ENCODE data around the gene LIPH.
"Not testable (repeated sequence)": the region's sequence is repeated elsewhere in the genome, so short reads cannot be mapped to it uniquely, and the experiment has no call there.

LIPH gene

DNA sequence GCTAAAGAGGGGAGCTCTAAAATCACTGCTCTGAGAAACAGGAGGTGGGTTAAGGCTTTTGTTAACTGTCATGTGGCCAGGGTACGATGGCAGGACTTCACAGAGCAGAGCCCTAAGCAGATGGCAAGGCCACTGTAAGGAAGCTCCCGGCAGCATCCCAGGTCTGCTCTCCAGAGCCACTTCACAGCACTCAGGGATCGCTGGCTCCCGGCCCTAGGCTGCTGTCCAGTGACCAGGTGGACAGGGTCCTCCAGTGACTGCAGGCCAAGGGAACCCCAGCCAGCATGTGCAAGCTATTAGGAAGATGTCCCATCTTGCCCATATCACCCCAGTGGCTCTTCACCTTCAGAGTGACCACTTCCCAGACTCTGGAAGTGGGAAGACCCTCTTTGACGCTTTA, 63.9 kb downstream of the LIPH start:
- DNase-seq (ENCODE audit: low read depth in 2 of 2), result no peak

DNA sequence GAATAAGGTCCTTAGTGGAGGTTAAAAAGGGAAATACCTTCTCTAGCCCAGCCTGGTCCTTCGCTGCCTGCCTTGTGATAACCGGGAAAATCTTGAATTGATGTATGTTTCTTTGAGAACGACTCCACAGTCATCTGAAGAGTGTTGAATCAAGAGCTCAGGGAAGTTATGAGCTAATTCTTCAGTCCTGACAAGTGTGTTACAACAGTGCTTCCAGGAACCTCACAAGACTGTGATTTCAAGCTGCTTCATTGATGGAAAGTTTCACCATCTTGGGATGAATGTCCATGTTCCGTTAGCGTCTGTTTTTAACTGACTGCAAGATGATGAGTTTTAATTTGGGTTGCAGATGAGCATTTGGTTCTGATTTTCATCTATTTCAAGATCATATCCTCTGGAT, 66.0 kb downstream of the LIPH start:
- no peak for DNase-seq (ENCODE audit: low read depth in 2 of 2)

DNA sequence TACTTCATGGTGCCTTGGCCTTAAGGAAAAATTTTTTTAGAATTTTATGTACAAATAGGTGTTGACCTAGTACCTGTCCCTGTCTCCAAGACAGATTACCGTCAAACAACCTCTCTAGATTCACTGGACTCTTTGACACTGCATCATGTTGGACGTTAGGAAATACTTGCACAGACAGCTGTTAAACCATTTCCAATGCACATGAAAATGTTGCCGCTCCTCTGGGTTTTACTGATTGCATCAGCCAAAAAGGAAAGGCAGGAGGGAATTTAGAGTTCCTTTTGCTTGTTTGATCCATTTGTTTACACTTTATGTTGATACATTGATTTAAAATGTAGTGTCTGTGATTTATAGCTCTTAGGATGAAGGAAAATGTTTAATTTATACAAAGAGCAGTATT, 68.1 kb downstream of the LIPH start:
- DNase-seq (ENCODE audit: low read depth in 2 of 2), result no peak

DNA sequence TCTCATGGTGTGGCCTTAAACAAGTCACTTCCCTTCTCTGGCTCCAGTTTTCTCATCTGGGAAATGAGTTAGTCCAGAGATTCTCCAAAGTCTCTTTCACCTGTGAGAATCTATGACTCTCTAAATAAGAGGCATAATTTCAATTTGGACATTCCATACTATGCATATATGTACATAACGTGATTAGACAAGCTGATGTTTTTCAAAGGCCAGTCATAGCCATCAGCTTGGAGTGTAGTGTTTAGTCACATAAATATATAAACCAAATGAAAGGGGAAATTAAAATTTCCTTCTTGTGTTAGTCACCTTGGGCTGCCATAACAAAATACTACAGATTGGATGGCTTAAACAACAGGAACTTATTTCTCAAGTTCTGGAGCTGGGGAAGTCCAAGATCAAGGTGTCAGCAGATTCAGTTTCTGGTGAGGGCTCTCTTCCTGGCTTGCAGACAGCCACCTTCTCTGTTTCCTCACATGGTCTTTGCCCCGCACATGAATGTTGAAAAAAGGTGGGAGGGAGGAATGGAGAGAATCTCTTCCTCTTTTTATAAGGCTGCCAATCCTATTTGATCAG, 72.9 kb downstream of the LIPH start:
- DNase-seq (ENCODE audit: low read depth in 2 of 2), result no peak

DNA sequence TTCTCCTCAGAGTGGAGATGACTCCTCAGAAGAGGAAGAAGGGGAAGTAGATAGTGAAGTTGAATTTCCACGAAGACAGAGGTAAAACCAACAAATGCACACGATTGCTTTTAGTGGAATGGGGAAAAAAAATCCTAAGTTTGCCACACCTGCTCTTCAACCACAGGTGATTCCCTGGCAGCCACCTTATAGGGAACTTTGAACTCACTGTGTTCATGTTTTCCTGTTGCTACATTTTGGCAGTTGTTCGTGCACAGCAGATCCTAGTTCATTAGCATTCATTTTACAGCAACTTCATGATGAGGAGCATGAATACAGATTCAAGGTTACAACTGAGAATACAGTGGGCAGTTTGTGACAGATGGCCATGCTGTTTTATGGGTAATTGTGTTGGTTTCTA, 75.1 kb downstream of the LIPH start:
- DNase-seq (ENCODE audit: low read depth in 2 of 2), result no peak

DNA sequence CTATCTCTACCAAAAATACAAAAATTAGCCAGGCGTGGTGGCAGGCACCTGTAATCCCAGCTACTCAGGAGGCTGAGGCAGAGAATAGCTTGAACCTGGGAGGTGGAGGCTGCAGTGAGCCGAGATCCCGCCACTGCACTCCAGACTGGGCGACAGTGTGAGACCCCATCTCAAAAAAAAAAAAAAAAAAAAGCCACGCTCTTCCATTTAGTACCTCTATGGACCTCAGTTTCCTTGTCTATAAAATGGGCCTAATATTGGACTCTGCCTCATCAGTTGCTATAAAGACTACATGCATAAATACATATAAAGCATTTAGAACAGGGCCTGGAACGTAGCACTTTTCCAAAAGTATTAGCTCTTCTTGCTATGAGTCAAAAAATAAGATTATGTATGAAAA, 77.5 kb downstream of the LIPH start:
- DNase-seq (ENCODE audit: low read depth in 2 of 2), result not testable (repeated sequence)

DNA sequence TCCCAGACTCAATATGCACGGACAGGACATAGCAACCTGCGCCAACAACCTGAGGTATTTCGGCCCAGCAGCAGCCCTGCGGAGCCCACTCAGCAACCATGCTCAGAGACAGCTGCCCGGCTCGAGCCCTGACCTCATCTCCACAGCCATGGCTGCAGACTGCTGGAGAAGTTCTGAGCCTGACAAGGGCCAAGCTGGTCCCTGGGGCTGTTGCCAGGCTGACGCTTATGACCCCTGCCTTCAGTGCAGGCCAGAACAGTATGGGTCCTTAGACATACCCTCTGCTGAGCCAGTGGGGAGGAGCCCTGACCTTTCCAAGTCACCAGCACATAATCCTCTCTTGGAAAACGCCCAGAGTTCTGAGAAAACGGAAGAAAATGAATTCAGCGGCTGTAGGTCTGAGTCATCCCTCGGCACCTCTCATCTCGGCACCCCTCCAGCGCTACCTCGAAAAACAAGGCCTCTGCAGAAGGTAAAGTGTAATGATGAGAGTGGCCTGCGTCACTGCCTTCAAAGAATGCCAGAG, 79.0 kb downstream of the LIPH start:
- no peak for DNase-seq (ENCODE audit: low read depth in 2 of 2)

DNA sequence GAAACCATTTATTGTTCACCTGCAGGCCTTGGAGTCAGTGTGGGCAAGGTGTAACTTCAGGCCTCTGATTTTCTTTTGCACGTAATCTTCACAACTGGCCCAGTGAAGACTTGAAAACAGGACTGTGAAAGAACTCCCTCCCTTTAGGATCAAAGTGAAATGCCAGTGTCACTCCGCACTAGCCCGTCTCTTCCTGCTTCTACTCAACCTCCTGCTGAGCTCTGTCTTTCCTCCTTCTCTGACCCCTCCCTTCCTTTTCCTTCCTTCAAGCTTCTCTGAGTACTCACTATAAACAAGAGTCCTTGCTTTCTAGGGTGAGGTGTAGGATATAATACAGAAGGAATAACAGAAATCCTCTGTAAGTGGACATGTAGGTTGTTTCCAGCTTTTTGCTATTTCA, 82.1 kb downstream of the LIPH start:
- no peak for DNase-seq (ENCODE audit: low read depth in 2 of 2)

DNA sequence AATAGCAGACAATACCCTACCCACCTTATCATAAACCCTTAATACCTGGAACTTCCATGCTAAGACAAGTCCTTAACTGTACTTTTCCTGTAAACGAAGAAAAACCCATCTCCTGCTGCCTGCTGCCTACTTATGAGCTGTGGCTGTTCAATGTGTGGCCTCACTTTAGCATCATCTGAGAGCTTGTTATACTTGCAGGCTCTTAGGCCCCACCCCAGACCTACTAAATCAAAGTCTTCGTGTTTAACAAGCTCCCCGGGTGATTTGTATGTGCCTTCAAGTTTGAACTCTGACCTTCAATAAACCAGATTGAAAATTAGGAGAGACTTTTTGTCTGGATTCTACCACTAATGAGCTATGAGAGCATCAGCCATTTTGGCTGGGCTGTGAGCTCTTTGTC, 82.8 kb downstream of the LIPH start:
- DNase-seq (ENCODE audit: low read depth in 2 of 2), result no peak

DNA sequence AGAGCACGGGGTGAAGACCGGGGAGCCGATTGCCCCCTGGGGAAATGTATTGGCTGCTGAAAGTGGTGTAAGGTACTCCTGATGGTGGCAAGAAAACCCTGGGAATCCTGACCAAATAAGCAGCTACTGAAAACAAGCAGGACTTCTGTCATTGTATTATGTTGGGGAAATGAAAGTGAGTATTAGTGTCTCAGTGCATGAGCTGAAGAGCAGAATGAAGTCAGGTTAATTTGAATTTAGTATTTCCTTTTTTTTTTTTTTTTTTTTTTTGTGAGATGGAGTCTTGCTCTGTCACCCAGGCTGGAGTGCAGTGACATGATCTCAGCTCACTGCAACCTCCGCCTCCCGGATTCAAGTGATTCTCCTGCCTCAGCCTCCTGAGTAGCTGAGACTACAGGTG, 86.3 kb downstream of the LIPH start:
- not testable (repeated sequence) for DNase-seq (ENCODE audit: low read depth in 2 of 2)

DNA sequence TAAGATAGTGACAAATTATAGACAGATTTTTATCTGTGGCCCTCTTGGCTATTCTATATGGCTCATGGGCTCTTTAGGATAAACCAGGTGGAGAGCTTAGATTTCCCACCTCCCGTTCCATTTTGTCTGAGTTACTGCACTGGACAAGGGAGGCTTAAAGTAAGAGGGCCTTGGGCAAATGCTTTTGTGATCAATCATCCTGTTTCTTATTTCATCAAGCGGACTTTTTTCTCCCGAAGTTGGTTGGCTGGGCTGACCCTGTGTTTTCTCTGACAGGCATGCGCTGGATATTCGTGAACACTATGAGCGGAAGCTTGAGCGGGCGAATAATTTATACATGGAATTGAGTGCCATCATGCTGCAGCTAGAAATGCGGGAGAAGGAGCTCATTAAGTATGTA, 86.9 kb downstream of the LIPH start:
- DNase-seq (ENCODE audit: low read depth in 2 of 2), result no peak

DNA sequence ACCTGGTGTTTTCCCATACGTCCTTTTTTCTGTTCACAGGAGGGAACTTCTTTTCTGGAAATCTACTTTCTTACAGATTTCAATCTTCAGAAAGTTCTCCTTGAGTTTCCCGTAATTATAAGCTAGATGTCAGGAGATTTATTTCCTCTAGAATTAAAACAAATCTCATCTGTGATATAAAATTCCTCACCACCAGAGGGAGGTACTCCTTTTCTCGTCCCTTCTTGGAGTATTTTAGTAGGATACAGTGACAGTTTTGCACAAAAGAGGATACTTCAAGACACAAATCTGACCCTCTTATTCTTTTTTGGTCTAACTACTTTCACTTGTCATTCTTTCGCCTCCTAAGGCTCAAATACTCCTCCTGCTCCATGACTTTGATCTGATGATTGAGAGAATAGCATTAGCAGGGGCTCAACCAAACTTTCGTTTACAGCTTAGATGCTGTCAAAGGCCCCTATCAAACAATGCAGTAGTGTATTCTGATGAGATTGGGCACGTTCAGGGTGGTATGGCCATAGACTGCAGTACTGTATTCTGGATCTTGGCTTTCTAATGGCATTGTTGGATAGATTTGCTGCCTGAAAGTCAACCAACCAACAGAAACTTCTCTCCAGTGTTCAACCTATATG, 91.6 kb downstream of the LIPH start:
- DNase-seq (ENCODE audit: low read depth in 2 of 2), result no peak

DNA sequence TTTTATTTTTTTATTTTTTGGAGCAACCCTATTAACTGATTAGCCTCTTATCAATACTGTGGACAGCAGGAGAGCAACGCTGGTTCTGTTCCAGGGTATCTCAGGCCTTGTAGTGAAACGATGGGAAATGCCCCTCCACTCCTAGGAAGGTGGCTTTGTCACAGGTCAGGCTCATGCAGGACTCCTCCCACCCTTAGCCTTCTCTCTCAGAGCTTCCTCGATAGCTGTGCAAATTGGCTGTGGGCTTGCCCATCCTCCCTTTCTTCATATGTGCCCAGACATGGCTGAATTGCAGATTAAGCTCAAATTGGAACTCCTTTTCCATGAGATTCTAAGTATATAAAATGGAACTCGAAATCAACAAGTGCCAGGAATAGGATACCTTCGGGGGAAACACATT, 92.1 kb downstream of the LIPH start:
- DNase-seq (ENCODE audit: low read depth in 2 of 2), result no peak

DNA sequence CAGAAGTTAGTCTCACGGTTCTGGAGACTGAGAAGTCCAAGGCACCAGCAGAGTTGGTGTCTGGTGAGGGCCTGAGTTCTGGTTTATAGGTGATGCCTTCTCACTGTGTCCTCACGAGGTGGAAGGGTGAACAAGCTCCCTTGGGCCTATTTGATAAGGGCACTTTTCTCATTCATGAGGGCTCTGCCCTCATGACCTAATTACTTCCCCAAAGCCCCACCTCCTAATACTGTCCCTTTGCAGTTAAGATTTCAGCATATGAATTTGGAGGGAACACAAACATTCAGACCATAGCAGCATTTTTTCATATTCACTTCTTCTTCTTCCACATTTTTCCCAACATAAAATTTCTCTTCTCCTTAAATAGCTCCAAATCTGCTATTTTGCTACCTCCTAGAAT, 95.0 kb downstream of the LIPH start:
- DNase-seq (ENCODE audit: low read depth in 2 of 2), result no peak

Data from stimulated activated CD4-positive, alpha-beta T cell treated with anti-CD3 and anti-CD28 coated beads, Interleukin-1b, Interleukin-23, amount 100 ng/mL, for 1 hour (primary cell).